Adipocyte (in vitro differentiated cells): ENCODE measurements around the gene ALDH1B1.

Experiments used
- DNase-seq: peaks from one replicate; pipeline ENCODE4 v3.0.0-alpha.2; 2015; ENCODE audit warnings: low read depth
- H3K27me3 ChIP-seq: replicated peaks from 2 replicates; pipeline ENCODE4 v1.7.0; 2013; ENCODE audit warnings: mild to moderate bottlenecking, low read length, moderate library complexity; ENCODE audit not compliant: control insufficient read depth, insufficient read depth
- H3K36me3 ChIP-seq: 2 replicates; pipeline ENCODE4 v1.7.0; 2013; ENCODE audit warnings: low read length, mild to moderate bottlenecking, moderate library complexity; ENCODE audit not compliant: control insufficient read depth, insufficient read depth, severe bottlenecking
- H3K4me1 ChIP-seq: 2 replicates; pipeline ENCODE4 v1.7.0; 2013; ENCODE audit warnings: mild to moderate bottlenecking, low read length, moderate library complexity; ENCODE audit not compliant: control insufficient read depth, insufficient read depth
- H3K4me3 ChIP-seq: 2 replicates; pipeline ENCODE4 v1.7.0; 2013; ENCODE audit warnings: mild to moderate bottlenecking, low read length, moderate library complexity
- H3K9ac ChIP-seq: 2 replicates; pipeline ENCODE4 v1.7.0; 2013; ENCODE audit warnings: mild to moderate bottlenecking, low read length, moderate library complexity
- H3K9me3 ChIP-seq: 2 replicates; pipeline ENCODE4 v1.7.0; 2013; ENCODE audit warnings: mild to moderate bottlenecking, low read length, moderate library complexity; ENCODE audit not compliant: control insufficient read depth

ALDH1B1 gene

GRCh38 chr9:38392235-38393127 is at the start of gene ALDH1B1:
Gene ALDH1B1 (plus strand): TSS chr9:38392702. CDS start chr9:38395749, 3,047 bp downstream.
- peak within 1 kb of the TSS; percentile 95 for H3K4me3 ChIP-seq
- no peaks in the 10 kb centered on the region for H3K9me3 ChIP-seq
- no peaks in the 10 kb centered on the region for H3K27me3 ChIP-seq
- H3K36me3 ChIP-seq: peaks cover 20% of the 10 kb centered on the region
- H3K4me1 ChIP-seq: peaks cover 36% of the 10 kb centered on the region
- H3K9ac ChIP-seq: peak within 1 kb of the TSS; percentile 94
- DNase-seq: peak; percentile 97

- no peaks in the 10 kb centered on the region for H3K36me3 ChIP-seq
- no peak overlapping the region for H3K9ac ChIP-seq
- H3K27me3 ChIP-seq: peaks cover 43% of the 10 kb centered on the region
- DNase-seq: no peak
- H3K9me3 ChIP-seq: no peaks in the 10 kb centered on the region
- no peak overlapping the region for H3K4me3 ChIP-seq
- peaks cover 11% of the 10 kb centered on the region for H3K4me1 ChIP-seq
These were observed 49.5 kb upstream of the ALDH1B1 start for GRCh38 chr9:38343037-38343436.

- no peaks in the 10 kb centered on the region for H3K9me3 ChIP-seq
- H3K27me3 ChIP-seq: peaks cover 43% of the 10 kb centered on the region
- no peak overlapping the region for H3K4me3 ChIP-seq
- DNase-seq: no peak
- no peak overlapping the region for H3K9ac ChIP-seq
- peaks cover 11% of the 10 kb centered on the region for H3K4me1 ChIP-seq
- no peaks in the 10 kb centered on the region for H3K36me3 ChIP-seq
These were observed 49.0 kb upstream of the ALDH1B1 start for GRCh38 chr9:38343552-38343951.

DNA sequence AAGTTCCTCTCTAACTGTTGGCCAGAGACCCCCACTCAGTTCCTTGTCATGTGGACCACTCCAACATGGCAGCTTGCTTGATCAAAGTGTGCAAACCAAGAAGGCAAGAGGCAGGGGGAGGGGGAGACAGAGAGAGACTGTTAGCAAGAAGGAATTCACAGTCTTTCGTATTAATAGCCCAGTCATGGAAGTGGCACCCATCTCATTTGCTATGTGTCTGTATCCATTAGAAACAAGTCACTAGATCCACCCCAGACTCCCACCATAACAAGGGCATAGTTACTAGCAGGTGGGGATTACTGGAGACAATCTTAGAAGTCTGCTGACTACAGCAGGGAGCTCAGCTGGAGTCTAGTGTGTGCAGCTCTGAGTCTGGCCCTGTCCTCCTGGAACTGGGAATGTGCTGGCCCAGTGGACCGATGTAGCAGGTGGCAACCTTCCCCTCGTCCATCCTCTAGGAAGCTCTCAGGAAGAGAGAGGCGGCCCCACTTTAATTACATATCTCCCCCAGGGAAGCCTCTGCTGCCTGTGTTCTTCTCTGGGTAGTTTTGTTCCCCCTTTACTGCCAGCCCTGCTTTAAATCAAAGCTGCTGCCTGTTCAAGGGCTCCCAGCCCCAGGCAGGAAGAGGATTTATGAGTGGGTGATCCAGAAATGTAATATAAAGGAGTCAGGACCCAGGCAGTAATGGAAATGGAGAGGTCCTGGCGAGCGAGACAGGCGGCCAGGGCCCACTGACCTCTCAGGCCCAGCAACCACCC is 47.8 kb upstream of the ALDH1B1 start:
- H3K9me3 ChIP-seq: peaks cover 4% of the 10 kb centered on the region
- no peak overlapping the region for H3K9ac ChIP-seq
- no peak for DNase-seq
- H3K4me3 ChIP-seq: no peak overlapping the region
- H3K36me3 ChIP-seq: no peaks in the 10 kb centered on the region
- peaks cover 1% of the 10 kb centered on the region for H3K4me1 ChIP-seq
- peaks cover 48% of the 10 kb centered on the region for H3K27me3 ChIP-seq

DNA sequence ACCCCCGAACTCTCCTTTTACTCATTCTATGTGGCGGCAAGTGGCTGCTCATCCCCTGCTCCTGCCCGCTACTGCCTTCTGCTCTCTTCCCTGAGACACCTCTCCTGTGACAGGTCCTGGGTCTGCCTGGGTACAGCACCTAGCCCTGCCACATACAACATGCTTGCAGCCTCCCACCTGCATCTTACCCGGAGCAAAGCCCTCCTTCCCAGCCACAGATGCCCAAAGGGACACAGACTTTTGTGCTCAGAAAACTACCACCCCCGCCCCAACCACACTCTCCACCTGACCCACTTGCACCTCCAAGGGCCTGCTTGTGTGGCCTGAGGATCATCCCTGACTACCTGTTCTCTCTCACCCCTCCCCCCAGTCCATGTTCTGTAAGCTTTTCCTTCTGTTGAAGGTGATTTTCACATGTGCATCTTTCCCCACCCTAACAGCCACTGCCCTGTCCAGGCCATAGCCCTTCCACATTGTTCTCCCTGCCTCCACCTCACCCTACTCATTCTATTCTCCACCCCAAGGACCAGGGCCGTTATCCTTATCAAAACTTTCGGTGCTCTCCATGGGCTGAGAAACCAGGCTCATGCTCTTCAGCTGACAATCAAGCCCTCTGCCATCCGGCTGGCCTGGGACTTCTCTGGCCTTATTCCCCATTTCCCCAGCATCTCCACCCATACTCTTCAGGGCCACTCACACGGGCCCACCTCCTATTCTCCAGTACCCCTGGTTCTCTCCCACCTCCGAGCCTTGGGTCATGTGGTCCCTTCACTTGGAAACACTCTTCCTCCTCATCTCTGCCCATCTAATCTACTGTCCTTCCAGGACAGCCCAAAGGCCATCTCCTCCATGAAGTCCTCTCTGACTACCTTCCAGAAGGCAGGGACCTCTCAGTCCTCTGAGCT is 46.4 kb upstream of the ALDH1B1 start:
- Histone ChIP-seq H3K4me3 (no peak overlapping the region), H3K36me3 (no peaks in the 10 kb centered on the region), H3K27me3 (peaks cover 50% of the 10 kb centered on the region), H3K9ac (no peak overlapping the region), H3K9me3 (peaks cover 7% of the 10 kb centered on the region), H3K4me1 (no peaks in the 10 kb centered on the region)
- no peak for DNase-seq

- H3K27me3 ChIP-seq: peaks cover 50% of the 10 kb centered on the region
- no peak overlapping the region for H3K9ac ChIP-seq
- no peak for DNase-seq
- peaks cover 7% of the 10 kb centered on the region for H3K9me3 ChIP-seq
- no peaks in the 10 kb centered on the region for H3K36me3 ChIP-seq
- H3K4me3 ChIP-seq: no peak overlapping the region
- no peaks in the 10 kb centered on the region for H3K4me1 ChIP-seq
These were observed 45.7 kb upstream of the ALDH1B1 start for GRCh38 chr9:38346811-38347210.

DNA sequence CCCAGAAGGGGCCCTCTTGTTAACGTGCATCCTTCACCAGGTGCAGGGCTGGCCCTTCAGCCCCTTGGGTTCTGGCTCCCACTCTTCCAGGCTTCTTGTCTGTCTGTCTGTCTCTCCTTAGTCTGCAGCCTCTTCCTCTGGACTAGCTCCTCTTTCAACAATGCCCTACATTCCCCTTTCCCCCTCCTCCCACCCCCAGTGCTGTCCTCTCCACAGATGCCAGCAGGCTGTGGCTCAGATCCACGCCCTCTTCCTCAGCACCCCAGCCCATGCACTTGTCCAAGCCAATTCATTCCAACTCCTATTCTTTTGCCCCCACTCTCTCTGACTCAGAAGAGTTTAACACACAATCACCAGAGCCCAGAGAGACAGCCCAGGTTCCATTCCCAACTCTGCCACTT is 45.2 kb upstream of the ALDH1B1 start:
- Histone ChIP-seq H3K4me3 (no peak overlapping the region), H3K27me3 (peaks cover 50% of the 10 kb centered on the region), H3K9ac (no peak overlapping the region), H3K4me1 (no peaks in the 10 kb centered on the region), H3K9me3 (peaks cover 7% of the 10 kb centered on the region), H3K36me3 (no peaks in the 10 kb centered on the region)
- DNase-seq: no peak

GRCh38 chr9:38347946-38348345 is 44.6 kb upstream of the ALDH1B1 start:
- Histone ChIP-seq H3K36me3 (no peaks in the 10 kb centered on the region), H3K4me3 (no peak overlapping the region), H3K9ac (no peak overlapping the region), H3K9me3 (peaks cover 7% of the 10 kb centered on the region), H3K27me3 (peaks cover 50% of the 10 kb centered on the region), H3K4me1 (no peaks in the 10 kb centered on the region)
- no peak for DNase-seq

DNA sequence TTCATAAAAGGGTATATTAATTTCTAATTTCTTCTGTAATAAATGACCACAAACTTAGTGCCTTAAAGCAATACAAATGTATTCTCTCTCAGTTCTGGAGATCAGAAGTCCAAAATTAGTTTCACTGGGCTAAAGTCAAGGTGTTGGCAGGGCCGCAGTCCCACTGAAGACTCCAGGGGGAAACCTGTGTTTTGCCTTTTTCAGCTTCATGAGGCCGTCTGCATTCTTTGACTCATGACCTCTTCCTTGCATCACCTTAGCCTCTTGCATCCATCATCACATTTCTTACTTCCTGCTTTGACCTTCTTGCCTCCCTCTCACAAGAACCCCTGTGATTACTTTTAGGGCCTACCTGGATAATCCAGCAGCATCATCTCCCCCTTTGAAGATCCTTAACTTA is 42.0 kb upstream of the ALDH1B1 start:
- peaks cover 7% of the 10 kb centered on the region for H3K9me3 ChIP-seq
- no peak overlapping the region for H3K4me3 ChIP-seq
- no peak overlapping the region for H3K9ac ChIP-seq
- peaks cover 26% of the 10 kb centered on the region for H3K27me3 ChIP-seq
- no peaks in the 10 kb centered on the region for H3K36me3 ChIP-seq
- peaks cover 4% of the 10 kb centered on the region for H3K4me1 ChIP-seq
- no peak for DNase-seq

GRCh38 chr9:38352530-38353328 is 39.8 kb upstream of the ALDH1B1 start:
- H3K4me1 ChIP-seq: peaks cover 5% of the 10 kb centered on the region
- peaks cover 7% of the 10 kb centered on the region for H3K9me3 ChIP-seq
- no peak overlapping the region for H3K4me3 ChIP-seq
- H3K9ac ChIP-seq: no peak overlapping the region
- H3K36me3 ChIP-seq: no peaks in the 10 kb centered on the region
- H3K27me3 ChIP-seq: peaks cover 7% of the 10 kb centered on the region
- DNase-seq: no peak
